ENCODE data around the gene RNF8. TPM values are rescaled to one million over a fixed set of nuclear protein-coding genes. Genes with fewer than 3 reads are reported as not detected.

The RNF8 gene
- total RNA-seq, 1 experiment from 2014 or later = 35.9 TPM

DNA sequence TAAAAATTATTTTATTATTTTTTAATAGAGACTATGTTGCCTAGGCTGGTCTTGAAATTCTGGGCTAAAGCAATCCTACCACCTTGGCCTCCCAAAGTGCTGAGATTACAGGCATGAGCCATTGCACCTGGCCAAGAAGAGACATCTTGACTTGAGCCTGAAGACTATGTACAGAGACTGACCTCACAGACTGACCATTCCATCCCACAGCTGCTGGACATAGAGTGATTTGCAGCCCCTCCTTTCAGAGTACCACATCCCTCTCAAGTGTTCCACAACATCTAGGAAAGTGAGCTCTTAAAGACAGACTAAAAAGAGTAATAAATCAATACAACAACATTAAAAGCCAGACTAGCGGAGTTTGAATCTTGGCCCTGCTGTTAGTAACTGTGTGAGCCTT, 39.0 kb downstream of the RNF8 start:
- Mint-ChIP-seq H3K4me3 (no peak overlapping the region), H3K36me3 (no peaks in the 10 kb centered on the region; the same call in 1 of the 2 replicates), H3K9me3 (no peaks in the 10 kb centered on the region), H3K27me3 (ENCODE audit: low read depth) (no peaks in the 10 kb centered on the region), H3K4me1 (no peaks in the 10 kb centered on the region), H3K27ac (no peak overlapping the region)
- TF ChIP-seq FOXP1 (CRISPR knock-in tag; IDR thresholded peaks at IDR 0.05; ENCODE audit: borderline replicate concordance) = no peak
- TF ChIP-seq NFYB (CRISPR knock-in tag; conservative IDR thresholded peaks at IDR 0.05; ENCODE audit: low read depth) = no peak
- no peak for TF ChIP-seq ATF1 (CRISPR knock-in tag; IDR thresholded peaks at IDR 0.05)
- TF ChIP-seq, protein P1, sequence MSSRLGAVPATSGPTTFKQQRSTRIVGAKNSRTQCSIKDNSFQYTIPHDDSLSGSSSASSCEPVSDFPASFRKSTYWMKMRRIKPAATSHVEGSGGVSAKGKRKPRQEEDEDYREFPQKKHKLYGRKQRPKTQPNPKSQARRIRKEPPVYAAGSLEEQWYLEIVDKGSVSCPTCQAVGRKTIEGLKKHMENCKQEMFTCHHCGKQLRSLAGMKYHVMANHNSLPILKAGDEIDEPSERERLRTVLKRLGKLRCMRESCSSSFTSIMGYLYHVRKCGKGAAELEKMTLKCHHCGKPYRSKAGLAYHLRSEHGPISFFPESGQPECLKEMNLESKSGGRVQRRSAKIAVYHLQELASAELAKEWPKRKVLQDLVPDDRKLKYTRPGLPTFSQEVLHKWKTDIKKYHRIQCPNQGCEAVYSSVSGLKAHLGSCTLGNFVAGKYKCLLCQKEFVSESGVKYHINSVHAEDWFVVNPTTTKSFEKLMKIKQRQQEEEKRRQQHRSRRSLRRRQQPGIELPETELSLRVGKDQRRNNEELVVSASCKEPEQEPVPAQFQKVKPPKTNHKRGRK (CRISPR knock-in tag; IDR thresholded peaks at IDR 0.05; ENCODE audit: borderline replicate concordance) = no peak
- no peak for TF ChIP-seq NR3C1 (CRISPR knock-in tag; conservative IDR thresholded peaks at IDR 0.05; ENCODE audit: low read depth)
- no peak for TF ChIP-seq AR (CRISPR knock-in tag; IDR thresholded peaks at IDR 0.05)
- no peak for TF ChIP-seq TP53 (CRISPR knock-in tag; IDR thresholded peaks at IDR 0.05)
- TF ChIP-seq ZNF416 (CRISPR knock-in tag; IDR thresholded peaks at IDR 0.05) = no peak
- TF ChIP-seq ATF2 (CRISPR knock-in tag; IDR thresholded peaks at IDR 0.05; ENCODE audit: borderline replicate concordance, low read depth) = no peak
- no peak for TF ChIP-seq NR2C2 (CRISPR knock-in tag; IDR thresholded peaks at IDR 0.05)
- no peak for TF ChIP-seq ZSCAN18 (CRISPR knock-in tag; IDR thresholded peaks at IDR 0.05)
- ChIA-PET CTCF (no interaction called here), POLR2A (no interaction called here)
- DNase-seq (ENCODE audit: low spot score) (no peak), ATAC-seq (no peak)

- H3K4me3 Mint-ChIP-seq = no peak overlapping the region
- no peak for ATAC-seq
- TF ChIP-seq RORB (CRISPR knock-in tag; IDR thresholded peaks at IDR 0.05) = no peak
- TF ChIP-seq ZNF219 (CRISPR knock-in tag; IDR thresholded peaks at IDR 0.05; ENCODE audit: borderline replicate concordance) = no peak
- no peak for TF ChIP-seq ZNF416 (CRISPR knock-in tag; IDR thresholded peaks at IDR 0.05)
- no peak for TF ChIP-seq GABPB1 (CRISPR knock-in tag; IDR thresholded peaks at IDR 0.05)
- no peak for TF ChIP-seq SMAD3 (CRISPR knock-in tag; IDR thresholded peaks at IDR 0.05; ENCODE audit: borderline replicate concordance)
- TF ChIP-seq ATF1 (CRISPR knock-in tag; IDR thresholded peaks at IDR 0.05) = no peak
- no peak for TF ChIP-seq USF2 (CRISPR knock-in tag; IDR thresholded peaks at IDR 0.05)
- no peak for TF ChIP-seq ZNF263 (CRISPR knock-in tag; IDR thresholded peaks at IDR 0.05; ENCODE audit: low read depth)
- no peaks in the 10 kb centered on the region for H3K4me1 Mint-ChIP-seq
- ChIA-PET CTCF (no interaction called here), POLR2A (no interaction called here)
- H3K36me3 Mint-ChIP-seq = no peaks in the 10 kb centered on the region; the same call in 1 of the 2 replicates
- DNase-seq (ENCODE audit: low spot score) = no peak
- no peaks in the 10 kb centered on the region for H3K9me3 Mint-ChIP-seq
- peak overlapping the region; percentile 2; the same call in 1 of the 2 replicates for H3K27ac Mint-ChIP-seq
- H3K27me3 Mint-ChIP-seq (ENCODE audit: low read depth) = no peaks in the 10 kb centered on the region
Measured at GRCh38 chr6:37393381-37393929, 39.7 kb downstream of the RNF8 start.

All from WTC11 (cell line).